ENCODE measurements around the gene ABCA4. TPM values are rescaled to one million over a fixed set of nuclear protein-coding genes. Genes with fewer than 3 reads are reported as not detected.
"Not testable (repeated sequence)": the region's sequence is repeated elsewhere in the genome, so short reads cannot be mapped to it uniquely, and the experiment has no call there.

Gene ABCA4
- polyA plus RNA-seq (ENCODE audit: insufficient read length in 3 of 3): 1 to 10 TPM; 5.4 to 7.1 (median 6.0) TPM

- DNase-seq (ENCODE audit: low read depth in 3 of 3, low spot score in 2 of 3): no peak
These were observed at the start of gene ABCA4 for GRCh38 chr1:94120991-94121390. TSS of gene ABCA4 (minus strand) at chr1:94121148. CDS start at chr1:94121045, 103 bp downstream.

DNA sequence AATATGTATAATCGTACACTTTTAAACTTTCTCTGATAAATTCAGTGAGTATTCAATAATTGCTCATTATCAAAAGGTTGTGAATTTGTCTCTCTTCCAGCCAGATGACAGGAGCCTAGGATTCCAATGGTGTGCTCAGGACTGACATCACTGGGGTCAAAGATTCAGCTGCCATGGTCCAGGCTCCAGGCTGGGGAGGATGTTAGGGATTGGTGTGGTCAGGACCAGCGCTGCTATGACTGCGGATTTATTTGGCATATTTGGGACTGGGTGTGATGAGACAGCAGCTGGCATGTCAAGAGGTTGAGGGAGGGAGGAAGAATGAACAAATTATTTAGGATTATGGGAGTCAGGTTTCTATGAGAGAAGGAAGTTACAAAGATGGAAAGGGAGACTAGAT lies 48.2 kb upstream of the ABCA4 start:
- DNase-seq (ENCODE audit: low read depth in 3 of 3, low spot score in 2 of 3): no peak

DNA sequence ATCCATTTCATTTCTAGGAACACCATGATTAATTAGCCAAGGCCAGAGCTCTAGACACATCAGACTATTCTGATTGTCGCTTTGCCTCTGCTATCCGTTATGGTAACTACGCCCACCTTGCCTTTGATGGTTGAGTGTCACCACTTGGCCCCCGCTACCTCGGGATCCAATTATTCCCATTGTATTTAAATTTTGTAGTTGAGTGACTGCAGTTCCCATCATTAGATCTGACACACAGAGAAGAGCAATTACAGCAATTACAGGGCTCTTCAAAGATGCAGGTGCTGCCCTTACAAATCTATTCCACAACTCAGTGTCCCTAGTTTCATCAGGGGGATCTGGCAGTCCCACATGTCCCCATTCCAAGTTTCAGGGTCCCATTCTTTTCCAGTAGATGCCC lies 44.9 kb upstream of the ABCA4 start:
- no peak for DNase-seq (ENCODE audit: low read depth in 3 of 3, low spot score in 2 of 3)

GRCh38 chr1:94164885-94165284 lies 43.9 kb upstream of the ABCA4 start:
- DNase-seq (ENCODE audit: low read depth in 3 of 3, low spot score in 2 of 3): not testable (repeated sequence)

GRCh38 chr1:94164121-94164520 lies 43.2 kb upstream of the ABCA4 start:
- DNase-seq (ENCODE audit: low read depth in 3 of 3, low spot score in 2 of 3): not testable (repeated sequence)

- not testable (repeated sequence) for DNase-seq (ENCODE audit: low read depth in 3 of 3, low spot score in 2 of 3)
These were observed 42.3 kb upstream of the ABCA4 start for GRCh38 chr1:94163249-94163648.

DNA sequence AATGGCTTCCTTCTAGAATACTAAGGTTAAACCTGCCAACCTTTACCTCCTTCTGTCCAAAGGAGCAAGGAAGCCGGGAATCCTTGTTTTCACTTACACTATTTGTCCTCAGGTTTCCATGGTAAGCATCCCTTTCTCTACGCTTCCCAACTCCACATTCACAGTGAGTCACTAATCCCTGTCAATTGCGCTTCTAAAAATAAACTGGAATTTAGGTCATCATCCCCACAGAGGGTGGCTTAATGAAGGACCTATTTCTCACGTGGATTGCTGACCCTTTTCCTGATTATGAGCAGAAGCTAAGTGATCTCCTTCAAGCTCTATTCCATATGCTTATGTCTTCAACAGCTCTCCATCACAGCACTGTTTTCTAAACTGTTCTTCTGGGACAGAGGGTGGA lies 39.9 kb upstream of the ABCA4 start:
- DNase-seq (ENCODE audit: low read depth in 3 of 3, low spot score in 2 of 3): no peak

DNA sequence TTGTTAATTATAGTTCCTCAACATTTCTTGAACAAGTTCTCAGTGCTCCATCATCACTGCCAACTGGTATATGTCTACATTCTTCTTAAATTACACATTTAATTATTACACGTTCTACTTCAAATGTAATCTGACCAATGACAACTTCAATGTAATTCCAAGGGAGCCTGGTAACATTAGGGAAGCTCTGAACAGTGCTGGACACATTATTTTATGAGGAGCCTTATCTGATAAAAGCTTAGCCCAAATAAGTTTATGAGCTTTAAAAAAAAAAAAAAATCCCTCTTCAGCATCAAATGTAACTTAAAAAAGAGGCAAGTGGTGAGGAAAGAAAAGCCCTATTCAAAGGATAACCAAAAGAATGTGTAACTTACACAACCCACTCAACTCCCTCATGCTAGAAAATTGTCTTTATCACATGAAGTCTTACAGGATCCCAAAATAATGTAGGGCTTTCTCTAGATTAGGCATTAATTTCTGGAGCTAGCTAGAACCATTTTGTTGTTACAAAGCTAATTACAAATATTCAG lies 35.2 kb upstream of the ABCA4 start:
- no peak for DNase-seq (ENCODE audit: low read depth in 3 of 3, low spot score in 2 of 3)

DNA sequence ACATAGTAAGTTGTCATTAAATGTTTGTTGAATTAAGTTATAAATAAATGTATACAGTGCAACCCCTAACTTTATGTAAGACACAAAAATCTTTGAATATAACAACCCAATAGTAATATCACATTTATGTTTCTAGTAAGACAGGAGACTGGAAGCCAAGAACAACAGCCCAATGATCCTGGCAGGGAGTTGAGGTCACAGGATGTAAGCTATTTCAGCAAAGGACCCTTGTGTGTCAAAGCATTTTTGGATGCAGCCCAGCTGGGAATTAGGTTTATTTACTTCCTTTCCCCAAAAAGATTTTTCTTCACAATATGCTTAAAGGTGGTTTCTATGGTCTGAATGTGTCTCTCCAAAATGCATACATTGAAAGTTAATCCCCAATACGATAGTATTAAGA lies 34.0 kb upstream of the ABCA4 start:
- DNase-seq (ENCODE audit: low read depth in 3 of 3, low spot score in 2 of 3): no peak

GRCh38 chr1:94153133-94153532 lies 32.2 kb upstream of the ABCA4 start:
- no peak for DNase-seq (ENCODE audit: low read depth in 3 of 3, low spot score in 2 of 3)

DNA sequence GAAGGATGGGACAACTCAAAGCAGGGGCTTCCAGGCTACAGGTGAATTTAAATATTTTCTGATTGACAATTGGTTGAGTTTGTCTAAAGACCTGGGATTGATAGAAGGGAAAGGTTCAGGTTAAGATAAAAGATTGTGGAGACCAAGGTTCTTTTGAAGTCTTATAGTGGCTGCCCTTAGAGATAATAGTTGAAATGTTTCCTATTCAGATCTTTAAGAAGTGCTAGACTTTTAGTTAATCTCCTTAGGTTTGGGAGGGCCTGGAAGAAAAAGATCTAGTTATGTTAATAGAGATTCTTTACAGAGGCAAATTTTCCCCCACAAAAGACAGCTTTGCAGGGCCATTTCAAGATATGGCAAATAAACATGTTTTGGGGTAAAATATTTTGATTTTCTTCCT lies 28.2 kb upstream of the ABCA4 start:
- DNase-seq (ENCODE audit: low read depth in 3 of 3, low spot score in 2 of 3): not testable (repeated sequence)

GRCh38 chr1:94146273-94146672 lies 25.3 kb upstream of the ABCA4 start:
- no peak for DNase-seq (ENCODE audit: low read depth in 3 of 3, low spot score in 2 of 3)

- DNase-seq (ENCODE audit: low read depth in 3 of 3, low spot score in 2 of 3): no peak
These were observed 23.9 kb upstream of the ABCA4 start for GRCh38 chr1:94144836-94145235.

GRCh38 chr1:94143809-94144176 lies 22.8 kb upstream of the ABCA4 start:
- DNase-seq (ENCODE audit: low read depth in 3 of 3, low spot score in 2 of 3): no peak

- DNase-seq (ENCODE audit: low read depth in 3 of 3, low spot score in 2 of 3): no peak
These were observed 22.3 kb upstream of the ABCA4 start for GRCh38 chr1:94143173-94143808.

GRCh38 chr1:94142583-94142982 lies 21.6 kb upstream of the ABCA4 start:
- no peak for DNase-seq (ENCODE audit: low read depth in 3 of 3, low spot score in 2 of 3)

DNA sequence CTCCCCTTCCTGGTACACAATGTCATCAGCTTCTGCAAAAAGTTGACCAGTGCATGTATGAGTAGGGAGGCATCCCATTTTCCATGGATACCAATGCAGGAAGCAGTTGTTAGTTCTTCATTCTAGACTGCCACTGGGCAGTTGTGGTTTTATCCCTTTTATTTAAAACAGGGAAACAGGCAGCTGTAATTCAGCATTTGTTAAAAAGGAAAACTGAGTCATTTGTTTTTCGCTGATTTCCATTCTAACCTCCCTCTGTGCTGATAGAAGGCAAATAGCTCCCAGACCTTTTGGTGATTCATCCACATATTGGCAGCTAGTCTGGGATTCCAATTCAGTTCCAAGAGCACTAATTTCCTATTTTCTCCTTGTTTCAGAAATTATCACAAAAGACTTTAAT lies 21.1 kb upstream of the ABCA4 start:
- DNase-seq (ENCODE audit: low read depth in 3 of 3, low spot score in 2 of 3): no peak

- DNase-seq (ENCODE audit: low read depth in 3 of 3, low spot score in 2 of 3): no peak
These were observed 11.2 kb upstream of the ABCA4 start for GRCh38 chr1:94132111-94132510.

GRCh38 chr1:94130851-94131595 lies 10.1 kb upstream of the ABCA4 start:
- DNase-seq (ENCODE audit: low read depth in 3 of 3, low spot score in 2 of 3): no peak

GRCh38 chr1:94126651-94127050 lies 5.7 kb upstream of the ABCA4 start:
- DNase-seq (ENCODE audit: low read depth in 3 of 3, low spot score in 2 of 3): no peak

DNA sequence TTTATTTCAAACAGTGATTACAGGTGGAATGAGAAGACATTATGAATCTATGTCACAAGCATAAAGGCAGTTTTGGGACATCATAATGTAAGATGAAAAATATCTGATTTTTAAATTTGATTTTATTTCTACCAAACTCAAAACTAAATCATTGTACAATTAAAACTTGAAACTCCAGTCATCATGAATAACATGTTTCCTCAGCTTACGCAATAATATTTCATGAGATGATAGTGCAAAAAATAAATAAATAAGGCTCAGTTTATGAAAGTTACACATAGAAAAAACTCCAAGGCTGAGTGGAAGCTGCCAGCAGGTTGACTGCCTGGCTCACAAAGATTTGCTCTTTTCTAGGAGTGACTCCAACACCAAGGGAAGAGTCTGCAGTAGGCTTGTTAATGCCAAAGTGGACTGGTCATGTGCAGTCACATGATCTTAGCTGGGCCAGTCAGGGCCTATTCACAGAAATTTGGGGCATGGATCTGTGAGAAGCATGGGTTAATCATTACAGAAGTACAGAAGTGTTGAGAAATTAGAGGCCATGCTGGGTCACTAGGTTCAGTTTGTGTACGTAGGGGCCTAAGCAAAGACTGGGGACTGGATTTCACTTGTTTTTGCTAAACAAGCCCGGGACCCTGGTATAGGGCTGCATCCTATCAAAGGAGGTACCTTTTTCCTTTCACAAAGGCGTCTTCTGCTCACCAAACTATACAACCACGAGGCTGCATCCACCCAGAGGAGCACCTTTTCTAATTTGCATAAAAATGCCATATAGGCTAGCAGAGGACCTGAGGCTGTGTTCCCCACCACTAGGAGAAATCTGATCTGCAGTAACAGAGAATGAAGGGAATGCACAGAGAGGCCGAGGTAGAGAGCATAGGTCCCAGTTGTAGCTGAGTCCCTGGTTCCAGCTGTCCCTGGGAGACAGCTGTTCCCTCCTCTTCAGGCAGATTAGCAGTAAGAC lies 4.9 kb upstream of the ABCA4 start:
- DNase-seq (ENCODE audit: low read depth in 3 of 3, low spot score in 2 of 3): no peak

Data from right renal cortex interstitium (tissue), 3 donors.